Panc1 (cell line): ENCODE results near the gene MT1H.

Experiments used
- SIN3A ChIP-seq: IDR thresholded peaks from 2 replicates; pipeline ENCODE4 v1.6.1; 2012; ENCODE audit warnings: low read depth, mild to moderate bottlenecking, low read length, moderate library complexity, borderline replicate concordance; ENCODE audit not compliant: insufficient read depth
- TCF7L2 ChIP-seq: IDR thresholded peaks from 2 replicates; pipeline ENCODE4 v1.6.1; 2011; ENCODE audit warnings: mild to moderate bottlenecking, low read depth, low read length, inconsistent platforms
- TF ChIP-seq, protein P1 (sequence below): fragments of 450-650 bp; IDR thresholded peaks from 2 replicates; pipeline ENCODE4 v1.5.1; 2017; ENCODE audit warnings: mild to moderate bottlenecking
- TF ChIP-seq, protein P2 (sequence below), 2 experiments: IDR thresholded peaks; 2 replicates each; pipeline ENCODE4 v1.6.1; 2011 to 2012; ENCODE audit warnings: low read depth in 2 of 2, control low read depth in 1 of 2, low read length in 1 of 2, mild to moderate bottlenecking in 1 of 2, moderate library complexity in 1 of 2; ENCODE audit not compliant: insufficient read depth in 1 of 2

DNA sequence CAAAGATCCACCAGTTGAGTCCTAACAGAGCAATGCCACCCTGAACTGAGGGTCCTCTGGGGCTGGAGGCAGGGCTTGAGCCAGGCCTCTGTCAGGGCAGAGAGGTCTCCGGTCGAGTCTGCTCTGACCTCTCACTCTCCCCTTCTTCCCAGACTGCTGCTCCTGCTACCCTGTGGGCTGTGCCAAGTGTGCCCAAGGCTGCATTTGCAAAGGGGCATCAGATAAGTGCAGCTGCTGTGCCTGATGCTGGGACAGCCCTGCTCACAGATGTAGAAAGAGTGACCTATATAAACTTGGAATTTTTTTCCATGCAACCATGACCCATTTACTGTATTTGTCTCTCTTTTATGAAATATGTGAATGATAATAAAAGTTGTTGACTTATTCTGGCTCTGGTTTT is 20.3 kb upstream of the MT1H start:
- TF ChIP-seq, protein P1, sequence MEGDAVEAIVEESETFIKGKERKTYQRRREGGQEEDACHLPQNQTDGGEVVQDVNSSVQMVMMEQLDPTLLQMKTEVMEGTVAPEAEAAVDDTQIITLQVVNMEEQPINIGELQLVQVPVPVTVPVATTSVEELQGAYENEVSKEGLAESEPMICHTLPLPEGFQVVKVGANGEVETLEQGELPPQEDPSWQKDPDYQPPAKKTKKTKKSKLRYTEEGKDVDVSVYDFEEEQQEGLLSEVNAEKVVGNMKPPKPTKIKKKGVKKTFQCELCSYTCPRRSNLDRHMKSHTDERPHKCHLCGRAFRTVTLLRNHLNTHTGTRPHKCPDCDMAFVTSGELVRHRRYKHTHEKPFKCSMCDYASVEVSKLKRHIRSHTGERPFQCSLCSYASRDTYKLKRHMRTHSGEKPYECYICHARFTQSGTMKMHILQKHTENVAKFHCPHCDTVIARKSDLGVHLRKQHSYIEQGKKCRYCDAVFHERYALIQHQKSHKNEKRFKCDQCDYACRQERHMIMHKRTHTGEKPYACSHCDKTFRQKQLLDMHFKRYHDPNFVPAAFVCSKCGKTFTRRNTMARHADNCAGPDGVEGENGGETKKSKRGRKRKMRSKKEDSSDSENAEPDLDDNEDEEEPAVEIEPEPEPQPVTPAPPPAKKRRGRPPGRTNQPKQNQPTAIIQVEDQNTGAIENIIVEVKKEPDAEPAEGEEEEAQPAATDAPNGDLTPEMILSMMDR: no peak
- TF ChIP-seq, protein P2, sequence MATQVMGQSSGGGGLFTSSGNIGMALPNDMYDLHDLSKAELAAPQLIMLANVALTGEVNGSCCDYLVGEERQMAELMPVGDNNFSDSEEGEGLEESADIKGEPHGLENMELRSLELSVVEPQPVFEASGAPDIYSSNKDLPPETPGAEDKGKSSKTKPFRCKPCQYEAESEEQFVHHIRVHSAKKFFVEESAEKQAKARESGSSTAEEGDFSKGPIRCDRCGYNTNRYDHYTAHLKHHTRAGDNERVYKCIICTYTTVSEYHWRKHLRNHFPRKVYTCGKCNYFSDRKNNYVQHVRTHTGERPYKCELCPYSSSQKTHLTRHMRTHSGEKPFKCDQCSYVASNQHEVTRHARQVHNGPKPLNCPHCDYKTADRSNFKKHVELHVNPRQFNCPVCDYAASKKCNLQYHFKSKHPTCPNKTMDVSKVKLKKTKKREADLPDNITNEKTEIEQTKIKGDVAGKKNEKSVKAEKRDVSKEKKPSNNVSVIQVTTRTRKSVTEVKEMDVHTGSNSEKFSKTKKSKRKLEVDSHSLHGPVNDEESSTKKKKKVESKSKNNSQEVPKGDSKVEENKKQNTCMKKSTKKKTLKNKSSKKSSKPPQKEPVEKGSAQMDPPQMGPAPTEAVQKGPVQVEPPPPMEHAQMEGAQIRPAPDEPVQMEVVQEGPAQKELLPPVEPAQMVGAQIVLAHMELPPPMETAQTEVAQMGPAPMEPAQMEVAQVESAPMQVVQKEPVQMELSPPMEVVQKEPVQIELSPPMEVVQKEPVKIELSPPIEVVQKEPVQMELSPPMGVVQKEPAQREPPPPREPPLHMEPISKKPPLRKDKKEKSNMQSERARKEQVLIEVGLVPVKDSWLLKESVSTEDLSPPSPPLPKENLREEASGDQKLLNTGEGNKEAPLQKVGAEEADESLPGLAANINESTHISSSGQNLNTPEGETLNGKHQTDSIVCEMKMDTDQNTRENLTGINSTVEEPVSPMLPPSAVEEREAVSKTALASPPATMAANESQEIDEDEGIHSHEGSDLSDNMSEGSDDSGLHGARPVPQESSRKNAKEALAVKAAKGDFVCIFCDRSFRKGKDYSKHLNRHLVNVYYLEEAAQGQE (IDR thresholded peaks at IDR 0.05; ENCODE audit: insufficient read depth in 1 of 2, low read depth in 2 of 2, low read length in 1 of 2): no peak
- no peak for TF ChIP-seq TCF7L2
- no peak for TF ChIP-seq SIN3A
